ENCODE results near the gene CXCR3. TPM values are rescaled to one million over a fixed set of nuclear protein-coding genes. Genes with fewer than 3 reads are reported as not detected.

Gene CXCR3
- not detected in 2 replicates for total RNA-seq

DNA sequence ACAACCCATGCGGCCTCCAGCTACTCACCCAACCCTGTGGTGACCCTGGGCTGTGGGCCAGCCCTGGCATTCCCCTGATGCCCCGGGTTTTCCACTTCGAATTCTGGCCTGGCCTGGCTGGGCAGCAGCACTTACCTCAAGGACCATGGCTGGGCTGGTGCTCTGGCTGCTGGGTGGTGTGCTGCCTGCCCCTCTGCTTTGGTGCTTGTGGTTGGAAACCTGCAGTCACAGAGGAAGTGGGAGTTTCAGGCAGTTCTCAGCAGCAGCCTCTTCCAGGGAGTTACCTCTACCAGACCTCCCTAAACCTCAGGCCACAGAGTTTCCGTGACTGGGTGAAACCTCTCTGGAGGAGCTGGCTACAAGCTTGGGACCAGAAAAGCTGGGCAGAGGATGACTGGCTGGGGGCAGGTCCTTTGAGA lies at the start of gene CXCR3:
CXCR3 (minus strand) TSS at position 209 of the 419 bp plus-strand sequence; CDS start at position 147, 62 bp downstream.

DNA sequence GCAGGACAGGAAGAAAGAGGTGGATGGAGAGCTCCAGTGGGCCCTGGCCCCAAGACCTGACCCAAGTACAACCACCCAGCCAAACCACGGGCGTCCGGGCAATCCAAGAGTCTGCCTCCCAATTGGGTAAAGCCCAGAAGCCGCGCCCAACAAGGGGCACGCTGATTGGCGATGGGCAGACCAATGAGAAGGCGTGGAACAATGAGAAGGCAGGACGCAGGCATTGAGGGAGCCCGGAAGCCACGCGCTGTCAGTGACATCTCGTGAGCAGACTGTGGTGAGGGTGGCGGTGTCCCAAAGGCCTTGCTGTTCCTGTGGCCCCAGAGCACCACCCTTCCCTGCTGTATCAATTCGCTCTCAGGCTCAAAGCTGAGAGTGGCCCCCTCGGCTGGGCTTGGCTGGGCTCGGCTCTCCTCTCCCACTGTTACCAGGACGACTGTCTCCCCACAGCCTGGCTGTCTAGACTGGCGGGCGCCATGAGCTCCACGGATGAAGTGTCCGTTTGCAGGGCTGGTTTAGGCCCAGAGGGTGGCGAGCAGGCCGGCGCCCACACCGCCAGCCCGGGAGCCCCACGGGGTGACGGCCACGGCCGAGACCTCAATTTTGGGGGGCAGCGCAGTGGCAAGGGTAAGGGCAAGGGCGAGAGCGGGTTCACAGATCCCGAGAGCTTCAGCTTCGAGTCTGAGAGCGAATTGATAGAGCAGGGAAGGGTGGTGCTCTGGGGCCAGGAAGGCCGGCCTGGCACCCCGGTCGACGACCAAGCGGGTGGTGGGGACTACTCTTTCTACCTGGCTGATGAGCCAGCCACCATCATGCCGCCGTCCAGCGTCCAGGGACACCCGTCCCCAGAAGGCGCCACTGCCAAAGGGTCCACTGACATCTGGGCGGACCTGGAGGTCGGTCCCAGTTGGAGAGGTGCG lies 49.3 kb upstream of the CXCR3 start, which contains the start of gene LOC101059915:
LOC101059915 (plus strand) TSS at position 219 of the 920 bp plus-strand sequence.

DNA sequence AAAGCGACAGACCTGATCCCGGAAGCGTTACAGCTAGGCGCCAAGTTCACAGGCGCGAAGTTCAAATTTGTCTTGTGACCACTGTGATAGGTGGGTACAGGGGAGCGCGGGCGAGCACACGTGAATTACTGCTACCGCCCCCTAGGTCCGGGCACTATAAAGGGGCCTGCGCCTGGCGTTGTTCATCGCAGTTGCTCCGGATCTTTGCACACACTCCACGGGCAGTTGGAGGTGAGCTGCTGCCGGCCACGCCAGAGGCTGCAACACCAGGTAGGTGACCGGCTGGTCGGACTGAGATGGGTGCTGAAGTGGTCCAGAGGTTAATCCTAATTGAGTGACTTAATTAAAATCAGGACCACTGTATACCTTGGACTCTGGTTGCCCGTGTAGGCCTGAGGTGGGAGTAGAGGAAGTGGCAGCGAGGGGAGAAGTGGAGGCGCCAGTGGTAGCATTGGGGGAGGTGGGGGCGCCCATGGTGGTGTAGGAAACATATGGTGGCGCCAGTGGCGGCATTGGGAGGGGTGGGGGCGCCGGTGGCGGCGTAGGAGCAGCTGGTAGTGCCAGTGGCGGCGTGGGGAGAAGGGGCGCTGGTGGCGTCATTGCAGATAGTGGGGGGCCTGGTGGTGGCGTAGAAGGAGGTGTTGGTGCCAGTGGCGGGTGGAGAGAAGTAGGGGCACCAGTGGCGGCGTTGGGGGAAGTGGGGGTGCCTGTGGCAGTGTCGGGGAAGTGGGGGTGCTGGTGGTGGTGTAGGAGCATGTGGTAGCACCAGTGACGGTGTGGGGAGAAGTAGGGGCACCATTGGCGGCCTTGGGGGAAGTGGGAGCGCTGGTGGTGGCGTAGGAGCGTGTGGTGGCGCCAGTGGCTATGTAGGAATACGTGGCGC lies 39.8 kb downstream of the CXCR3 start, which contains the start of gene GCNA:
GCNA (plus strand) TSS at position 185 of the 883 bp plus-strand sequence. CDS start 2,385 bp downstream, outside the sequence.

Other genes starting within 250 kb of the CXCR3 start
- gene OGT, start 85.4 kb downstream of the CXCR3 start, total RNA-seq, result 63.3 and 78.9 TPM in 2 replicates
- gene GCNA, start 40.1 kb downstream of the CXCR3 start, total RNA-seq, result 1.5 and 2.0 TPM in 2 replicates
- not detected in 2 replicates for gene CXorf49, start 99.8 kb upstream of the CXCR3 start, total RNA-seq
- gene CXorf49B, start 144.8 kb upstream of the CXCR3 start, total RNA-seq, result not detected in 2 replicates

Data from smooth muscle cell of bladder (primary cell).